OCI-LY3 (cell line): ENCODE measurements around the gene DHX15.

Experiments
- H2AFZ ChIP-seq: fragments of 200-600, 300-600 bp; shearing (Covaris generic); 2 replicates; pipeline ENCODE4 v1.6.0; 2014; ENCODE audit warnings: antibody characterized with exemption, low read depth, low read length
- H3K27ac ChIP-seq: fragments of 200-600, 300-600 bp; sonication (generic); 2 replicates; pipeline ENCODE4 v1.5.1; 2014; ENCODE audit warnings: mild to moderate bottlenecking, low read length, moderate library complexity, mixed read lengths
- H3K27me3 ChIP-seq: fragments of 200-600, 300-600 bp; sonication (generic); 2 replicates; pipeline ENCODE4 v1.6.1; 2014; ENCODE audit warnings: low read depth, low read length, mixed read lengths
- H3K36me3 ChIP-seq: fragments of 200-600, 300-600 bp; sonication (generic); replicated peaks from 2 replicates; pipeline ENCODE3; 2014; ENCODE audit warnings: low read depth, low read length, mixed read lengths
- H3K4me1 ChIP-seq: fragments of 300-600, 200-600 bp; sonication (generic); 2 replicates; pipeline ENCODE4 v1.6.1; 2014; ENCODE audit warnings: low read length, mixed read lengths
- H3K4me2 ChIP-seq: fragments of 200-600, 300-600 bp; sonication (generic); 2 replicates; pipeline ENCODE4 v1.6.1; 2014; ENCODE audit warnings: low read length, mixed read lengths
- H3K4me3 ChIP-seq: fragments of 300-600, 200-600 bp; sonication (generic); 2 replicates; pipeline ENCODE4 v1.5.1; 2014; ENCODE audit warnings: antibody characterized with exemption, mild to moderate bottlenecking, low read length, moderate library complexity
- H3K79me2 ChIP-seq: fragments of 300-600, 200-600 bp; shearing (Covaris generic); 2 replicates; pipeline ENCODE4 v1.6.1; 2014; ENCODE audit warnings: mild to moderate bottlenecking, low read length, mixed read lengths
- H3K9ac ChIP-seq: fragments of 300-600, 200-600 bp; shearing (Covaris generic); 2 replicates; pipeline ENCODE4 v1.6.0; 2014; ENCODE audit warnings: mild to moderate bottlenecking, low read length, moderate library complexity
- H3K9me3 ChIP-seq: fragments of 200-600, 300-600 bp; shearing (Covaris generic); 2 replicates; pipeline ENCODE4 v1.6.1; 2014; ENCODE audit warnings: low read length, mixed read lengths; ENCODE audit not compliant: insufficient read depth
- H4K20me1 ChIP-seq: fragments of 200-600, 300-600 bp; sonication (generic); 2 replicates; pipeline ENCODE4 v1.6.1; 2016; ENCODE audit warnings: low read length, mixed read lengths; ENCODE audit not compliant: insufficient read depth
- CTCF ChIP-seq: fragments of 200-600, 300-600 bp; sonication (generic); IDR thresholded peaks from 2 replicates; pipeline ENCODE4 v1.5.1; 2014; ENCODE audit warnings: antibody characterized with exemption, low read length, low read depth
- EZH2phosphoT487 ChIP-seq: fragments of 200-600 bp; shearing (Covaris generic); IDR thresholded peaks from 2 replicates; pipeline ENCODE4 v1.6.1; 2018; ENCODE audit warnings: antibody characterized with exemption, mixed run types, low read depth

DHX15 gene

GRCh38 chr4:24613502-24613901 is 29.1 kb upstream of the DHX15 start:
- no peak overlapping the region for H3K4me2 ChIP-seq
- TF ChIP-seq CTCF (no peak), EZH2phosphoT487 (no peak)

GRCh38 chr4:24611575-24611974 is 27.2 kb upstream of the DHX15 start:
- Histone ChIP-seq H3K36me3 (no peaks in the 10 kb centered on the region), H3K9me3 (no peaks in the 10 kb centered on the region), H3K9ac (no peak overlapping the region), H3K4me2 (no peak overlapping the region), H3K27me3 (no peaks in the 10 kb centered on the region), H3K79me2 (no peaks in the 10 kb centered on the region), H2AFZ (no peak overlapping the region), H3K4me3 (no peak overlapping the region), H3K4me1 (no peaks in the 10 kb centered on the region), H3K27ac (no peak overlapping the region), H4K20me1 (no peaks in the 10 kb centered on the region)
- TF ChIP-seq CTCF = no peak
- TF ChIP-seq EZH2phosphoT487 = no peak

More at GRCh38 chr4:24613502-24613901, 29.1 kb upstream of the DHX15 start:
- H3K4me3 ChIP-seq = no peak overlapping the region
- no peak overlapping the region for H3K27ac ChIP-seq
- no peak overlapping the region for H3K9ac ChIP-seq
- no peaks in the 10 kb centered on the region for H3K36me3 ChIP-seq
- H3K79me2 ChIP-seq = no peaks in the 10 kb centered on the region
- no peaks in the 10 kb centered on the region for H3K27me3 ChIP-seq
- H3K9me3 ChIP-seq = no peaks in the 10 kb centered on the region
- H3K4me1 ChIP-seq = no peaks in the 10 kb centered on the region
- H4K20me1 ChIP-seq = no peaks in the 10 kb centered on the region
- no peak overlapping the region for H2AFZ ChIP-seq

GRCh38 chr4:24607334-24607733 is 23.0 kb upstream of the DHX15 start:
- H3K27ac ChIP-seq = no peak overlapping the region
- H3K9me3 ChIP-seq = no peaks in the 10 kb centered on the region
- no peaks in the 10 kb centered on the region for H4K20me1 ChIP-seq
- peaks cover 3% of the 10 kb centered on the region; the same call in 1 of the 2 replicates for H3K27me3 ChIP-seq
- no peaks in the 10 kb centered on the region for H3K4me1 ChIP-seq
- no peaks in the 10 kb centered on the region for H3K36me3 ChIP-seq
- no peak overlapping the region for H2AFZ ChIP-seq
- H3K4me3 ChIP-seq = no peak overlapping the region
- no peak overlapping the region for H3K4me2 ChIP-seq
- TF ChIP-seq CTCF (no peak), EZH2phosphoT487 (no peak)
- no peak overlapping the region for H3K9ac ChIP-seq
- no peaks in the 10 kb centered on the region for H3K79me2 ChIP-seq

GRCh38 chr4:24605216-24605615 is 20.9 kb upstream of the DHX15 start:
- no peaks in the 10 kb centered on the region for H4K20me1 ChIP-seq
- peaks cover 4% of the 10 kb centered on the region; the same call in 1 of the 2 replicates for H3K27me3 ChIP-seq
- no peaks in the 10 kb centered on the region for H3K9me3 ChIP-seq
- no peaks in the 10 kb centered on the region for H3K4me1 ChIP-seq
- TF ChIP-seq CTCF = no peak
- no peak overlapping the region for H2AFZ ChIP-seq
- H3K79me2 ChIP-seq = no peaks in the 10 kb centered on the region
- no peak overlapping the region for H3K4me3 ChIP-seq
- no peak overlapping the region for H3K27ac ChIP-seq
- H3K36me3 ChIP-seq = no peaks in the 10 kb centered on the region
- H3K9ac ChIP-seq = no peak overlapping the region
- no peak overlapping the region for H3K4me2 ChIP-seq
